Panc1 (cell line): ENCODE data around the gene ARAF. TPM values are rescaled to one million over a fixed set of nuclear protein-coding genes. Genes with fewer than 3 reads are reported as not detected.

Experiments
- ATAC-seq: fragments of 200-7000 bp; cut with Tn5 transposase; 2 replicates; pipeline ENCODE4 v1.9.1; 2020; ENCODE audit warnings: mild to moderate bottlenecking, moderate library complexity
- BruUV-seq: library from RNA; stranded (reverse); fragments of 400-500 nt; replicated peaks from 2 replicates; lab custom pipeline; 2021; lab: Mats Ljungman, UMichigan
- CTCF ChIA-PET: fragments of 300-600 bp; sonication (Branson Sonifier 250); formaldehyde crosslinking; loops from one replicate; lab custom pipeline; 2022; ENCODE audit warnings: antibody characterized with exemption; lab: Charles Lee
- POLR2A ChIA-PET: fragments of 300-600 bp; sonication (Branson Sonifier 250); formaldehyde crosslinking; loops from one replicate; lab custom pipeline; 2022; ENCODE audit warnings: antibody characterized with exemption; lab: Charles Lee
- DNase-seq: peaks from one replicate; pipeline ENCODE4 v3.0.0-alpha.2; 2010; ENCODE audit warnings: low read depth, low spot score
- H3K27ac ChIP-seq: 2 replicates; pipeline ENCODE4 v1.5.1; 2011; ENCODE audit warnings: mild to moderate bottlenecking, low read length, inconsistent platforms
- H3K27me3 ChIP-seq: fragments of 200-500 bp; sonication (Bioruptor generic); 2 replicates; pipeline ENCODE4 v1.6.0; 2014; ENCODE audit warnings: low read length, inconsistent platforms; ENCODE audit not compliant: control insufficient read depth, insufficient read depth
- H3K36me3 ChIP-seq: fragments of 200-500 bp; sonication (Bioruptor generic); 2 replicates; pipeline ENCODE4 v1.5.1; 2014; ENCODE audit warnings: inconsistent platforms, mild to moderate bottlenecking, low read length, moderate library complexity; ENCODE audit not compliant: control insufficient read depth, insufficient read depth
- H3K4me1 ChIP-seq: 2 replicates; pipeline ENCODE4 v1.5.1; 2011; ENCODE audit warnings: inconsistent platforms, mild to moderate bottlenecking, low read length, moderate library complexity; ENCODE audit not compliant: control insufficient read depth, insufficient read depth
- H3K4me3 ChIP-seq, 2 experiments: 2 replicates each; pipeline ENCODE4 v1.5.1; 2011 to 2012; ENCODE audit warnings: low read depth in 2 of 2, low read length in 2 of 2, mild to moderate bottlenecking in 2 of 2, inconsistent platforms in 1 of 2, moderate library complexity in 1 of 2
- H3K9me3 ChIP-seq: fragments of 200-500 bp; sonication (Bioruptor generic); 2 replicates; pipeline ENCODE4 v1.5.1; 2014; ENCODE audit warnings: low read depth, mild to moderate bottlenecking, inconsistent platforms, low read length, moderate library complexity; ENCODE audit not compliant: control insufficient read depth, insufficient read depth
- POLR2AphosphoS5 ChIP-seq: IDR thresholded peaks from 2 replicates; pipeline ENCODE4 v1.6.1; 2012; ENCODE audit warnings: mild to moderate bottlenecking, low read depth, low read length, moderate library complexity
- SIN3A ChIP-seq: IDR thresholded peaks from 2 replicates; pipeline ENCODE4 v1.6.1; 2012; ENCODE audit warnings: low read depth, mild to moderate bottlenecking, low read length, moderate library complexity, borderline replicate concordance; ENCODE audit not compliant: insufficient read depth
- TCF7L2 ChIP-seq: IDR thresholded peaks from 2 replicates; pipeline ENCODE4 v1.6.1; 2011; ENCODE audit warnings: mild to moderate bottlenecking, low read depth, low read length, inconsistent platforms
- in situ Hi-C: cut with HindIII; loops from 2 replicates; pipeline ENCODE4 v1.10.0; 2016; ENCODE audit warnings: low sequenced_read_pairs, low pct_unique_long_range_greater_than_20kb
- intact Hi-C: fragments of 100-400 bp; cut with micrococcal nuclease; formaldehyde crosslinking; loops from one replicate; pipeline ENCODE4 v1.10.0; 2022; ENCODE audit not compliant: unreplicated experiment
- total RNA-seq: library from RNA; stranded (reverse); gene quantifications from one replicate; pipeline ENCODE4 v1.2.1, GENCODE V29; 2021; ENCODE audit not compliant: unreplicated experiment
- TF ChIP-seq, protein P1 (sequence below): fragments of 450-650 bp; IDR thresholded peaks from 2 replicates; pipeline ENCODE4 v1.5.1; 2017; ENCODE audit warnings: mild to moderate bottlenecking
- TF ChIP-seq, protein P2 (sequence below), 2 experiments: IDR thresholded peaks; 2 replicates each; pipeline ENCODE4 v1.6.1; 2011 to 2012; ENCODE audit warnings: low read depth in 2 of 2, control low read depth in 1 of 2, low read length in 1 of 2, mild to moderate bottlenecking in 1 of 2, moderate library complexity in 1 of 2; ENCODE audit not compliant: insufficient read depth in 1 of 2

Gene ARAF
- total RNA-seq, 1 experiment from 2014 or later, result 87.9 TPM

DNA sequence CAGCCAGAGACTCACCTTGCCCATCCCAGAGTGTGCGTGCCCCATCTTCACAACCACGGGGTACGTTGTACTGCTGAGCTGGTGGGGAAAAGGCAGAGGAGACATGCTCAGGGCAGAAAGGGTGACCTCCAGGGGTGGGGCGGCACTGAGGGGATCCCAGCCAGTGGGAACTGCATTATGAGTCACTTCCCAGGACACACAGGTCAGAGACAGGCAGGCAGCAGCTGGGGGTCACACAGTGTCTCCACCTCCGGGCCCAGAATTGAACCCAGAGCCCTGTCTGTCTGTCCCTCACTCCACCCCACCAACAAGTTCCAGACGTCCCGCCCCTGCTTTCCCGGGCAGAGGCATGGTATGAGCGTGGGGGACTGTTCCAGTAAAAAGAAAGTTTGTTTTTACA is 16.4 kb downstream of the ARAF start:
- ChIA-PET POLR2A (interaction anchor here (0.7 kb wide), 1 partner anchor 110 kb away, joined by 5 read pairs; no protein-coding TSS in a partner anchor), CTCF (no interaction called here)
- H3K4me3 ChIP-seq, result no peak overlapping the region
- H3K4me1 ChIP-seq, result no peaks in the 10 kb centered on the region; the same call in 1 of the 2 replicates
- no peaks in the 10 kb centered on the region for H3K9me3 ChIP-seq
- BruUV-seq, result no TSS peak
- no peaks in the 10 kb centered on the region for H3K27me3 ChIP-seq
- ATAC-seq, result no peak
- H3K27ac ChIP-seq, result no peak overlapping the region
- TF ChIP-seq, protein P1, sequence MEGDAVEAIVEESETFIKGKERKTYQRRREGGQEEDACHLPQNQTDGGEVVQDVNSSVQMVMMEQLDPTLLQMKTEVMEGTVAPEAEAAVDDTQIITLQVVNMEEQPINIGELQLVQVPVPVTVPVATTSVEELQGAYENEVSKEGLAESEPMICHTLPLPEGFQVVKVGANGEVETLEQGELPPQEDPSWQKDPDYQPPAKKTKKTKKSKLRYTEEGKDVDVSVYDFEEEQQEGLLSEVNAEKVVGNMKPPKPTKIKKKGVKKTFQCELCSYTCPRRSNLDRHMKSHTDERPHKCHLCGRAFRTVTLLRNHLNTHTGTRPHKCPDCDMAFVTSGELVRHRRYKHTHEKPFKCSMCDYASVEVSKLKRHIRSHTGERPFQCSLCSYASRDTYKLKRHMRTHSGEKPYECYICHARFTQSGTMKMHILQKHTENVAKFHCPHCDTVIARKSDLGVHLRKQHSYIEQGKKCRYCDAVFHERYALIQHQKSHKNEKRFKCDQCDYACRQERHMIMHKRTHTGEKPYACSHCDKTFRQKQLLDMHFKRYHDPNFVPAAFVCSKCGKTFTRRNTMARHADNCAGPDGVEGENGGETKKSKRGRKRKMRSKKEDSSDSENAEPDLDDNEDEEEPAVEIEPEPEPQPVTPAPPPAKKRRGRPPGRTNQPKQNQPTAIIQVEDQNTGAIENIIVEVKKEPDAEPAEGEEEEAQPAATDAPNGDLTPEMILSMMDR, result no peak
- TF ChIP-seq, protein P2, sequence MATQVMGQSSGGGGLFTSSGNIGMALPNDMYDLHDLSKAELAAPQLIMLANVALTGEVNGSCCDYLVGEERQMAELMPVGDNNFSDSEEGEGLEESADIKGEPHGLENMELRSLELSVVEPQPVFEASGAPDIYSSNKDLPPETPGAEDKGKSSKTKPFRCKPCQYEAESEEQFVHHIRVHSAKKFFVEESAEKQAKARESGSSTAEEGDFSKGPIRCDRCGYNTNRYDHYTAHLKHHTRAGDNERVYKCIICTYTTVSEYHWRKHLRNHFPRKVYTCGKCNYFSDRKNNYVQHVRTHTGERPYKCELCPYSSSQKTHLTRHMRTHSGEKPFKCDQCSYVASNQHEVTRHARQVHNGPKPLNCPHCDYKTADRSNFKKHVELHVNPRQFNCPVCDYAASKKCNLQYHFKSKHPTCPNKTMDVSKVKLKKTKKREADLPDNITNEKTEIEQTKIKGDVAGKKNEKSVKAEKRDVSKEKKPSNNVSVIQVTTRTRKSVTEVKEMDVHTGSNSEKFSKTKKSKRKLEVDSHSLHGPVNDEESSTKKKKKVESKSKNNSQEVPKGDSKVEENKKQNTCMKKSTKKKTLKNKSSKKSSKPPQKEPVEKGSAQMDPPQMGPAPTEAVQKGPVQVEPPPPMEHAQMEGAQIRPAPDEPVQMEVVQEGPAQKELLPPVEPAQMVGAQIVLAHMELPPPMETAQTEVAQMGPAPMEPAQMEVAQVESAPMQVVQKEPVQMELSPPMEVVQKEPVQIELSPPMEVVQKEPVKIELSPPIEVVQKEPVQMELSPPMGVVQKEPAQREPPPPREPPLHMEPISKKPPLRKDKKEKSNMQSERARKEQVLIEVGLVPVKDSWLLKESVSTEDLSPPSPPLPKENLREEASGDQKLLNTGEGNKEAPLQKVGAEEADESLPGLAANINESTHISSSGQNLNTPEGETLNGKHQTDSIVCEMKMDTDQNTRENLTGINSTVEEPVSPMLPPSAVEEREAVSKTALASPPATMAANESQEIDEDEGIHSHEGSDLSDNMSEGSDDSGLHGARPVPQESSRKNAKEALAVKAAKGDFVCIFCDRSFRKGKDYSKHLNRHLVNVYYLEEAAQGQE (IDR thresholded peaks at IDR 0.05; ENCODE audit: insufficient read depth in 1 of 2, low read depth in 2 of 2, low read length in 1 of 2), result no peak
- no peak for TF ChIP-seq TCF7L2
- no peak for TF ChIP-seq POLR2AphosphoS5
- no peak for TF ChIP-seq SIN3A
- in situ Hi-C loops (no loop called here), intact Hi-C loops (no loop called here)
- DNase-seq, result no peak
- no peaks in the 10 kb centered on the region for H3K36me3 ChIP-seq

DNA sequence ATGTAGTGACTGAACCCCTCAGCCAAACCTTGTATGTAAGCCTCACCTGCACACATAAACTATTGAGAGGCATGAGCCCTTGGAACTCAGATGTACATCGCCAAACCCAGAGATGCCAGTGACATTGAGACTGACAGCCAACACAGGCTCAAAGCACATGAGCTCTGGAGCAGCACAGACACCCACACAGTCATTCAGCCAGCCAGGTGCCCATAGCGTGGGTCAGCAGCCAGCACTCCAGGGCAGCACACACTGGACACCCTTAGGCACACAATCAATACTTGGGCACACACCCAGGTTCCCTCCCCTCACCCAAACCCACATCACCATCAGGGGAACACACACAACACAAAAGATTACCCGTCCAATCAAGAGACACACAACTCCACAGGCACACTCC is 16.9 kb downstream of the ARAF start:
- ChIA-PET CTCF (no interaction called here), POLR2A (no interaction called here)
- Histone ChIP-seq H3K36me3 (no peaks in the 10 kb centered on the region), H3K4me3 (no peak overlapping the region), H3K27me3 (no peaks in the 10 kb centered on the region), H3K9me3 (no peaks in the 10 kb centered on the region), H3K4me1 (no peaks in the 10 kb centered on the region; the same call in 1 of the 2 replicates), H3K27ac (no peak overlapping the region)
- intact Hi-C loops (no loop called here), in situ Hi-C loops (no loop called here)
- TF ChIP-seq SIN3A (no peak), TCF7L2 (no peak), POLR2AphosphoS5 (no peak)
- TF ChIP-seq, protein P2 (IDR thresholded peaks at IDR 0.05; ENCODE audit: insufficient read depth in 1 of 2, low read depth in 2 of 2, low read length in 1 of 2), result no peak
- TF ChIP-seq, protein P1, result no peak
- no peak for ATAC-seq
- no TSS peak for BruUV-seq
- no peak for DNase-seq
